Measurements from ENCODE around the gene HERPUD1. TPM values are rescaled to one million over a fixed set of nuclear protein-coding genes. Genes with fewer than 3 reads are reported as not detected.
"Not testable (repeated sequence)": the region's sequence is repeated elsewhere in the genome, so short reads cannot be mapped to it uniquely, and the experiment has no call there.

HERPUD1 gene
- total RNA-seq, 1 donor from 2014 or later, result 105 TPM

GRCh38 chr16:56986361-56986760 is 54.4 kb downstream of the HERPUD1 start:
- ATAC-seq (ENCODE audit: poor library complexity), result no peak
- no peak for DNase-seq
- intact Hi-C loops (cut with DNase I), result no loop called here

GRCh38 chr16:56986908-56987307 is 55.0 kb downstream of the HERPUD1 start:
- DNase-seq; ATAC-seq (ENCODE audit: poor library complexity); intact Hi-C loops (cut with DNase I): not testable (repeated sequence)

GRCh38 chr16:56987692-56988091 is 55.8 kb downstream of the HERPUD1 start:
- no peak for ATAC-seq (ENCODE audit: poor library complexity)
- DNase-seq, result no peak
- intact Hi-C loops (cut with DNase I), result no loop called here

- ATAC-seq (ENCODE audit: poor library complexity) (no peak), DNase-seq (no peak)
- intact Hi-C loops (cut with DNase I), result no loop called here
These were observed 56.4 kb downstream of the HERPUD1 start for GRCh38 chr16:56988161-56988947.

- ATAC-seq (ENCODE audit: poor library complexity), result peak; percentile 95
- DNase-seq, result peak; percentile 93
- intact Hi-C loops (cut with DNase I), result no loop called here
These were observed 57.3 kb downstream of the HERPUD1 start, which contains the start of gene NLRC5 for GRCh38 chr16:56988948-56989945. Gene NLRC5 (plus strand): TSS chr16:56989557. CDS start chr16:57020713, 31,156 bp downstream.

- intact Hi-C loops (cut with DNase I), result no loop called here
- ATAC-seq (ENCODE audit: poor library complexity) (no peak), DNase-seq (no peak)
These were observed 58.0 kb downstream of the HERPUD1 start for GRCh38 chr16:56989988-56990387.

GRCh38 chr16:56990407-56991286 is 58.7 kb downstream of the HERPUD1 start:
- ATAC-seq (ENCODE audit: poor library complexity), result no peak
- intact Hi-C loops (cut with DNase I), result no loop called here
- no peak for DNase-seq

GRCh38 chr16:56992431-56992830 is 60.5 kb downstream of the HERPUD1 start:
- DNase-seq; intact Hi-C loops (cut with DNase I); ATAC-seq (ENCODE audit: poor library complexity): not testable (repeated sequence)

GRCh38 chr16:56993204-56993603 is 61.3 kb downstream of the HERPUD1 start:
- intact Hi-C loops (cut with DNase I), result no loop called here
- no peak for ATAC-seq (ENCODE audit: poor library complexity)

GRCh38 chr16:56994311-56994710 is 62.4 kb downstream of the HERPUD1 start:
- ATAC-seq (ENCODE audit: poor library complexity), result no peak
- intact Hi-C loops (cut with DNase I), result no loop called here
- DNase-seq, result no peak

More at GRCh38 chr16:56993204-56993603, 61.3 kb downstream of the HERPUD1 start:
- no peak for DNase-seq

Small RNA genes lying within 50 kb of the gene (microRNA-seq; reads per million reads assigned to microRNA genes)
- gene MIR6863, result not detected

Other genes starting within 250 kb of the HERPUD1 start
- gene MT1X, start 249.7 kb upstream of the HERPUD1 start, total RNA-seq, result 105 TPM
- 20.6 TPM for gene NUP93, start 202.0 kb upstream of the HERPUD1 start, total RNA-seq
- not detected for gene SLC12A3, start 66.9 kb upstream of the HERPUD1 start, total RNA-seq
- gene CETP, start 29.8 kb downstream of the HERPUD1 start, total RNA-seq, result 0.24 TPM
- gene NLRC5, start 57.4 kb downstream of the HERPUD1 start, total RNA-seq, result 9.9 TPM
- gene CPNE2, start 160.4 kb downstream of the HERPUD1 start, total RNA-seq, result 13.3 TPM

All from Right ventricle myocardium superior (tissue), 1 donor.